Mucosa of descending colon (tissue), 3 donors: Measurements from ENCODE around the gene RNFT2. TPM values are rescaled to one million over a fixed set of nuclear protein-coding genes. Genes with fewer than 3 reads are reported as not detected.
A peak's percentile ranks its signal among the peaks of the same experiment; 100 is the strongest.

Experiments
- ATAC-seq: fragments of 200-7000 bp; cut with Tn5 transposase; one replicate; pipeline ENCODE4 v1.9.1; 2020; ENCODE audit warnings: mild to moderate bottlenecking, moderate library complexity
- DNase-seq, 3 donors: peaks; one replicate each; pipeline ENCODE4 v3.0.0-alpha.2; 2020
- H3K36me3 ChIP-seq: fragments of 200-600 bp; one replicate; pipeline ENCODE4 v1.8.0; 2021; ENCODE audit warnings: low read depth, mild to moderate bottlenecking
- H3K4me1 ChIP-seq: fragments of 200-600 bp; one replicate; pipeline ENCODE4 v1.8.0; 2021; ENCODE audit warnings: low read depth, mild to moderate bottlenecking
- H3K4me3 ChIP-seq: fragments of 200-600 bp; one replicate; pipeline ENCODE4 v1.8.0; 2021; ENCODE audit warnings: mild to moderate bottlenecking
- H3K9me3 ChIP-seq: fragments of 200-600 bp; one replicate; pipeline ENCODE4 v1.8.0; 2021; ENCODE audit warnings: mild to moderate bottlenecking
- CTCF ChIP-seq: fragments of 200-600 bp; IDR thresholded peaks from one replicate; pipeline ENCODE4 v1.8.0; 2022; ENCODE audit warnings: antibody characterized with exemption, mild to moderate bottlenecking
- intact Hi-C, 2 donors: fragments of 100-400 bp; cut with DNase I in 1 of 2; cut with micrococcal nuclease in 1 of 2; formaldehyde crosslinking; loops; one replicate each; pipeline versions ENCODE4 v1.11.0 to v1.11.1; 2022; cut with DNase I, micrococcal nuclease
- total RNA-seq, 3 donors: library from RNA; stranded (reverse); fragmentation: NEBNext Ultra II Directional in 2 of 3; extraction: Animal tissue kit (Norgen Biotek cat#: 25700) in 2 of 3; gene quantifications; one replicate each; pipeline versions ENCODE4 v1.2.1 to v1.2.4, GENCODE V29; 2021 to 2023
- donor health status: DM: no; HTN: no; CAD: no; lungs with moderate emphysema.
- donor health status: DM: no; HTN: no; CAD: no.
- donor health status: DM: no; HTN: yes; CAD: no.

RNFT2 gene
- total RNA-seq, 3 donors from 2014 or later = 2.0 to 3.7 (median 2.1) TPM

GRCh38 chr12:116727891-116728290 lies 10.2 kb upstream of the RNFT2 start:
- TF ChIP-seq CTCF = no peak
- ATAC-seq (no peak), DNase-seq (no peak)
- intact Hi-C loops = no loop called here
- no peaks in the 10 kb centered on the region for H3K4me1 ChIP-seq
- H3K4me3 ChIP-seq = no peak overlapping the region
- H3K36me3 ChIP-seq = no peaks in the 10 kb centered on the region
- H3K9me3 ChIP-seq = no peaks in the 10 kb centered on the region

GRCh38 chr12:116731801-116732200 lies 6.3 kb upstream of the RNFT2 start:
- peaks cover 8% of the 10 kb centered on the region for H3K4me1 ChIP-seq
- ATAC-seq (no peak), DNase-seq (no peak)
- intact Hi-C loops = no loop called here
- H3K4me3 ChIP-seq = no peak overlapping the region
- H3K36me3 ChIP-seq = no peaks in the 10 kb centered on the region
- H3K9me3 ChIP-seq = no peaks in the 10 kb centered on the region
- TF ChIP-seq CTCF = no peak

GRCh38 chr12:116734156-116734768 lies 3.9 kb upstream of the RNFT2 start:
- ATAC-seq (no peak), DNase-seq (no peak)
- intact Hi-C loops = no loop called here

GRCh38 chr12:116735084-116735483 lies 3.0 kb upstream of the RNFT2 start:
- Histone ChIP-seq H3K9me3 (no peaks in the 10 kb centered on the region), H3K4me1 (peaks cover 12% of the 10 kb centered on the region), H3K36me3 (no peaks in the 10 kb centered on the region), H3K4me3 (no peak overlapping the region)
- no peak for TF ChIP-seq CTCF
- intact Hi-C loops = no loop called here
- ATAC-seq (no peak), DNase-seq (no peak)

More at GRCh38 chr12:116734156-116734768, 3.9 kb upstream of the RNFT2 start:
- no peaks in the 10 kb centered on the region for H3K36me3 ChIP-seq
- no peaks in the 10 kb centered on the region for H3K9me3 ChIP-seq
- peaks cover 12% of the 10 kb centered on the region for H3K4me1 ChIP-seq
- TF ChIP-seq CTCF = no peak
- H3K4me3 ChIP-seq = no peak overlapping the region

GRCh38 chr12:116735951-116736599 lies 2.0 kb upstream of the RNFT2 start:
- H3K36me3 ChIP-seq = no peaks in the 10 kb centered on the region
- H3K4me1 ChIP-seq = peaks cover 12% of the 10 kb centered on the region
- no peak for TF ChIP-seq CTCF
- ATAC-seq (peak; percentile 45), DNase-seq (peak in 2 of 3 donors; percentile 44 to 61)
- intact Hi-C loops = no loop called here
- H3K9me3 ChIP-seq = no peaks in the 10 kb centered on the region
- no peak overlapping the region for H3K4me3 ChIP-seq
